ENCODE data around the gene RPN2.

- TF ChIP-seq CTCF (IDR thresholded peaks at IDR 0.05; ENCODE audit: insufficient read depth, low read length, poor library complexity, severe bottlenecking) (no peak), EZH2phosphoT487 (conservative IDR thresholded peaks at IDR 0.05; ENCODE audit: low read length) (no peak)
Measured at GRCh38 chr20:37178839-37179682, at the start of gene RPN2, which contains the start of gene MROH8.

All from SU-DHL-6 (cell line).